Liver (tissue), 9 donors: ENCODE measurements around the gene SYMPK. TPM values are rescaled to one million over a fixed set of nuclear protein-coding genes. Genes with fewer than 3 reads are reported as not detected.

ENCODE experiments used
- DNase-seq: peaks from one replicate; pipeline ENCODE4 v3.0.0-alpha.2; 2017; ENCODE audit warnings: low spot score
- H3K27ac ChIP-seq, 2 donors: one replicate each; pipeline ENCODE4 v1.7.0; 2013; ENCODE audit warnings: inconsistent platforms in 2 of 2, low read length in 2 of 2, control low read depth in 1 of 2, low read depth in 1 of 2, mild to moderate bottlenecking in 1 of 2
- H3K27me3 ChIP-seq, 4 donors: one replicate each; pipeline versions ENCODE4 v1.6.1 to v1.7.0; 2013; ENCODE audit warnings: low read length in 3 of 4, inconsistent platforms in 1 of 4, mild to moderate bottlenecking in 1 of 4, moderate library complexity in 1 of 4; ENCODE audit not compliant: control insufficient read depth in 4 of 4, insufficient read depth in 4 of 4
- H3K36me3 ChIP-seq, 4 donors: one replicate each; pipeline versions ENCODE4 v1.6.1 to v1.7.0; 2013; ENCODE audit warnings: low read length in 3 of 4, mild to moderate bottlenecking in 3 of 4, low read depth in 1 of 4, moderate library complexity in 1 of 4; ENCODE audit not compliant: control insufficient read depth in 4 of 4, insufficient read depth in 3 of 4
- H3K4me1 ChIP-seq, 4 donors: one replicate each; pipeline versions ENCODE4 v1.6.1 to v1.7.0; 2013; ENCODE audit warnings: low read length in 3 of 4, mild to moderate bottlenecking in 3 of 4, moderate library complexity in 1 of 4; ENCODE audit not compliant: control insufficient read depth in 4 of 4, insufficient read depth in 4 of 4
- H3K4me3 ChIP-seq, 3 donors: one replicate each; pipeline versions ENCODE4 v1.6.1 to v1.7.0; 2013; ENCODE audit warnings: low read length in 3 of 3, control low read depth in 1 of 3, low read depth in 1 of 3, mild to moderate bottlenecking in 1 of 3
- H3K9ac ChIP-seq, 2 donors: one replicate each; pipeline ENCODE4 v1.7.0; 2013; ENCODE audit warnings: low read length in 2 of 2, mild to moderate bottlenecking in 2 of 2, moderate library complexity in 2 of 2, control low read depth in 1 of 2, low read depth in 1 of 2
- H3K9me3 ChIP-seq, 4 donors: one replicate each; pipeline versions ENCODE4 v1.6.1 to v1.7.0; 2013; ENCODE audit warnings: low read length in 3 of 4; ENCODE audit not compliant: control insufficient read depth in 4 of 4
- EGR1 ChIP-seq, 2 donors: IDR thresholded peaks; 2 replicates each; pipeline ENCODE4 v1.6.1; 2016 to 2018; ENCODE audit warnings: antibody characterized with exemption in 2 of 2, low read depth in 2 of 2
- FOXA1 ChIP-seq: IDR thresholded peaks from 2 replicates; pipeline ENCODE4 v1.6.1; 2016; ENCODE audit warnings: antibody characterized with exemption
- FOXA2 ChIP-seq: IDR thresholded peaks from 2 replicates; pipeline ENCODE4 v1.6.1; 2016; ENCODE audit warnings: antibody characterized with exemption
- GABPA ChIP-seq, 2 donors: IDR thresholded peaks in 1 of 2; conservative IDR thresholded peaks in 1 of 2; 2 replicates each; pipeline ENCODE4 v1.6.1; 2016; ENCODE audit warnings: antibody characterized with exemption in 2 of 2, mild to moderate bottlenecking in 1 of 2, moderate library complexity in 1 of 2
- HNF4A ChIP-seq, 2 donors: conservative IDR thresholded peaks; 2 replicates each; pipeline ENCODE4 v1.6.1; 2016; ENCODE audit warnings: antibody characterized with exemption in 2 of 2, mild to moderate bottlenecking in 2 of 2
- HNF4G ChIP-seq: IDR thresholded peaks from 2 replicates; pipeline ENCODE4 v1.6.1; 2016; ENCODE audit warnings: antibody characterized with exemption
- JUND ChIP-seq, 2 donors: IDR thresholded peaks; 2 replicates each; pipeline ENCODE4 v1.6.1; 2016; ENCODE audit warnings: antibody characterized with exemption in 2 of 2
- NR2F2 ChIP-seq: IDR thresholded peaks from 2 replicates; pipeline ENCODE4 v1.6.1; 2016; ENCODE audit warnings: antibody characterized with exemption
- RAD21 ChIP-seq, 2 donors: IDR thresholded peaks; 2 replicates each; pipeline ENCODE4 v1.6.1; 2016; ENCODE audit warnings: antibody characterized with exemption in 2 of 2, mild to moderate bottlenecking in 2 of 2
- RXRA ChIP-seq, 2 donors: IDR thresholded peaks; 2 replicates each; pipeline ENCODE4 v1.6.1; 2017 to 2018; ENCODE audit warnings: antibody characterized with exemption in 2 of 2, mild to moderate bottlenecking in 1 of 2
- SP1 ChIP-seq: IDR thresholded peaks from 2 replicates; pipeline ENCODE4 v1.6.1; 2018; ENCODE audit warnings: antibody characterized with exemption, mild to moderate bottlenecking
- TAF1 ChIP-seq: conservative IDR thresholded peaks from 2 replicates; pipeline ENCODE4 v1.6.1; 2016; ENCODE audit warnings: antibody characterized with exemption, mild to moderate bottlenecking
- YY1 ChIP-seq: IDR thresholded peaks from 2 replicates; pipeline ENCODE4 v1.6.1; 2016; ENCODE audit warnings: antibody characterized with exemption, mild to moderate bottlenecking
- WGBS: extraction: QIAGEN DNeasy Blood & Tissue Kit; methylation state at CpG from one replicate; pipeline ENCODE4 v1.1.7; 2013; 5-methylcytosine and 5-hydroxymethylcytosine counted together
- polyA plus RNA-seq, 2 donors: library from polyadenylated mRNA; stranded (reverse) in 1 of 2; unstranded in 1 of 2; fragments of 200-250 nt in 1 of 2; fragments of >200 nt in 1 of 2; fragmentation: Nextera tagmentation in 1 of 2; extraction: Ambion mirVana in 1 of 2; gene quantifications; one replicate each; pipeline versions ENCODE4 v1.2.1 to v1.2.3, GENCODE V29; 2013 to 2015
- total RNA-seq, 2 donors: library from RNA; depleted of rRNA; stranded (reverse); fragments of >200 nt; gene quantifications; one replicate each; pipeline ENCODE4 v1.2.3, GENCODE V29; 2014
- TF ChIP-seq, protein P1 (sequence below): IDR thresholded peaks from 2 replicates; pipeline ENCODE4 v1.6.1; 2016; ENCODE audit warnings: antibody characterized with exemption
- TF ChIP-seq, protein P2 (sequence below): fragments of 150-350 bp; IDR thresholded peaks from 2 replicates; pipeline ENCODE4 v1.5.1; 2017; ENCODE audit warnings: improper control_type of control experiment, low read depth, low read length; ENCODE audit not compliant: missing input control
- TF ChIP-seq, protein P3 (sequence below): IDR thresholded peaks from 2 replicates; pipeline ENCODE4 v1.6.1; 2016; ENCODE audit warnings: antibody characterized with exemption
- TF ChIP-seq, protein P4 (sequence below): IDR thresholded peaks from 2 replicates; pipeline ENCODE4 v1.6.1; 2016; ENCODE audit warnings: antibody characterized with exemption
- TF ChIP-seq, protein P5 (sequence below): IDR thresholded peaks from 2 replicates; pipeline ENCODE4 v1.6.1; 2016; ENCODE audit warnings: antibody characterized with exemption, mild to moderate bottlenecking
- donor health status: healthy.
- donor health status: healthy.
- donor health status: healthy.
- donor health status: healthy.
- donor health status: healthy.

The SYMPK gene
- total and polyA plus RNA-seq, 4 donors, result 5.5 to 26.1 (median 24.1) TPM

DNA sequence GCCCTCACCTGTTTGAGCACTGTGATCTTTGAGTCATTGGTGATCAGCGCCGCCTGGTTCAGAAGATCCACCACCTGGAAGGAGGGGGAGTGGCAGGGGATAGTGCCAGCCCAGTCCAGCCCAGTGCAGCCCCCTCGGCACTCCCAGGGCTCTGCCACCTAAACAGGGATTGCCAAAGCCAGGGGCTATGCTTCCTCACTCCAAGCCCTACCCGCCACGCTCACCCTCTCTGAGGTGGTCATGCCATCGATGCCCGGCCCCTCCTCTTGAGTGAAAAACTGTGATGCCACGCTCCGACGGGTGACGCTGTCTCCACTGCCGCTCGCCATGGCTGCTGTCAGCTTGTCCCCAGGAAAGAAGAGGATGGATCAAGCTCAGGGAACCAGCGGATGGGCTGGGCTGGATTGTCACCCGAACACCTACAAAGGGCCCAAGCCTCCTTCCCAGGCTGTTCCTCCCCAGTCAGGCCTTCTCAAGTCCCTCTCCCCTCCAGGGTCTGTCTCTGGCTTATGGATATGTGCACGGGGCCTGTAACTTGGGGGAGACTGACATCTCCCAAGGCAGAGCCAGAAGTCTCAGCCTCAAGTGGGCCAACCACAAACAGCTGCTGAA is 8.7 kb downstream of the SYMPK start:
- Histone ChIP-seq H3K9me3 (no peaks in the 10 kb centered on the region), H3K9ac (no peak overlapping the region), H3K27me3 (no peaks in the 10 kb centered on the region), H3K4me1 (no peaks in the 10 kb centered on the region), H3K27ac (no peak overlapping the region), H3K4me3 (no peak overlapping the region), H3K36me3 (peaks cover 6 to 49% (median 42%) of the 10 kb centered on the region in 4 donors)
- TF ChIP-seq, protein P1, sequence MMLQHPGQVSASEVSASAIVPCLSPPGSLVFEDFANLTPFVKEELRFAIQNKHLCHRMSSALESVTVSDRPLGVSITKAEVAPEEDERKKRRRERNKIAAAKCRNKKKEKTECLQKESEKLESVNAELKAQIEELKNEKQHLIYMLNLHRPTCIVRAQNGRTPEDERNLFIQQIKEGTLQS, result no peak
- TF ChIP-seq, protein P2, sequence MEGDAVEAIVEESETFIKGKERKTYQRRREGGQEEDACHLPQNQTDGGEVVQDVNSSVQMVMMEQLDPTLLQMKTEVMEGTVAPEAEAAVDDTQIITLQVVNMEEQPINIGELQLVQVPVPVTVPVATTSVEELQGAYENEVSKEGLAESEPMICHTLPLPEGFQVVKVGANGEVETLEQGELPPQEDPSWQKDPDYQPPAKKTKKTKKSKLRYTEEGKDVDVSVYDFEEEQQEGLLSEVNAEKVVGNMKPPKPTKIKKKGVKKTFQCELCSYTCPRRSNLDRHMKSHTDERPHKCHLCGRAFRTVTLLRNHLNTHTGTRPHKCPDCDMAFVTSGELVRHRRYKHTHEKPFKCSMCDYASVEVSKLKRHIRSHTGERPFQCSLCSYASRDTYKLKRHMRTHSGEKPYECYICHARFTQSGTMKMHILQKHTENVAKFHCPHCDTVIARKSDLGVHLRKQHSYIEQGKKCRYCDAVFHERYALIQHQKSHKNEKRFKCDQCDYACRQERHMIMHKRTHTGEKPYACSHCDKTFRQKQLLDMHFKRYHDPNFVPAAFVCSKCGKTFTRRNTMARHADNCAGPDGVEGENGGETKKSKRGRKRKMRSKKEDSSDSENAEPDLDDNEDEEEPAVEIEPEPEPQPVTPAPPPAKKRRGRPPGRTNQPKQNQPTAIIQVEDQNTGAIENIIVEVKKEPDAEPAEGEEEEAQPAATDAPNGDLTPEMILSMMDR, result no peak
- TF ChIP-seq HNF4G, result no peak
- TF ChIP-seq RAD21 (IDR thresholded peaks at IDR 0.05), result no peak
- TF ChIP-seq EGR1 (IDR thresholded peaks at IDR 0.05; ENCODE audit: low read depth in 2 of 2), result no peak
- TF ChIP-seq GABPA (IDR thresholded peaks at IDR 0.05 in 1 of 2, conservative IDR thresholded peaks at IDR 0.05 in 1 of 2), result no peak
- no peak for TF ChIP-seq HNF4A (conservative IDR thresholded peaks at IDR 0.05)
- TF ChIP-seq, protein P3, sequence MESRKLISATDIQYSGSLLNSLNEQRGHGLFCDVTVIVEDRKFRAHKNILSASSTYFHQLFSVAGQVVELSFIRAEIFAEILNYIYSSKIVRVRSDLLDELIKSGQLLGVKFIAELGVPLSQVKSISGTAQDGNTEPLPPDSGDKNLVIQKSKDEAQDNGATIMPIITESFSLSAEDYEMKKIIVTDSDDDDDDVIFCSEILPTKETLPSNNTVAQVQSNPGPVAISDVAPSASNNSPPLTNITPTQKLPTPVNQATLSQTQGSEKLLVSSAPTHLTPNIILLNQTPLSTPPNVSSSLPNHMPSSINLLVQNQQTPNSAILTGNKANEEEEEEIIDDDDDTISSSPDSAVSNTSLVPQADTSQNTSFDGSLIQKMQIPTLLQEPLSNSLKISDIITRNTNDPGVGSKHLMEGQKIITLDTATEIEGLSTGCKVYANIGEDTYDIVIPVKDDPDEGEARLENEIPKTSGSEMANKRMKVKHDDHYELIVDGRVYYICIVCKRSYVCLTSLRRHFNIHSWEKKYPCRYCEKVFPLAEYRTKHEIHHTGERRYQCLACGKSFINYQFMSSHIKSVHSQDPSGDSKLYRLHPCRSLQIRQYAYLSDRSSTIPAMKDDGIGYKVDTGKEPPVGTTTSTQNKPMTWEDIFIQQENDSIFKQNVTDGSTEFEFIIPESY, result no peak
- TF ChIP-seq, protein P4, sequence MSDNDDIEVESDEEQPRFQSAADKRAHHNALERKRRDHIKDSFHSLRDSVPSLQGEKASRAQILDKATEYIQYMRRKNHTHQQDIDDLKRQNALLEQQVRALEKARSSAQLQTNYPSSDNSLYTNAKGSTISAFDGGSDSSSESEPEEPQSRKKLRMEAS, result no peak
- TF ChIP-seq, protein P5, sequence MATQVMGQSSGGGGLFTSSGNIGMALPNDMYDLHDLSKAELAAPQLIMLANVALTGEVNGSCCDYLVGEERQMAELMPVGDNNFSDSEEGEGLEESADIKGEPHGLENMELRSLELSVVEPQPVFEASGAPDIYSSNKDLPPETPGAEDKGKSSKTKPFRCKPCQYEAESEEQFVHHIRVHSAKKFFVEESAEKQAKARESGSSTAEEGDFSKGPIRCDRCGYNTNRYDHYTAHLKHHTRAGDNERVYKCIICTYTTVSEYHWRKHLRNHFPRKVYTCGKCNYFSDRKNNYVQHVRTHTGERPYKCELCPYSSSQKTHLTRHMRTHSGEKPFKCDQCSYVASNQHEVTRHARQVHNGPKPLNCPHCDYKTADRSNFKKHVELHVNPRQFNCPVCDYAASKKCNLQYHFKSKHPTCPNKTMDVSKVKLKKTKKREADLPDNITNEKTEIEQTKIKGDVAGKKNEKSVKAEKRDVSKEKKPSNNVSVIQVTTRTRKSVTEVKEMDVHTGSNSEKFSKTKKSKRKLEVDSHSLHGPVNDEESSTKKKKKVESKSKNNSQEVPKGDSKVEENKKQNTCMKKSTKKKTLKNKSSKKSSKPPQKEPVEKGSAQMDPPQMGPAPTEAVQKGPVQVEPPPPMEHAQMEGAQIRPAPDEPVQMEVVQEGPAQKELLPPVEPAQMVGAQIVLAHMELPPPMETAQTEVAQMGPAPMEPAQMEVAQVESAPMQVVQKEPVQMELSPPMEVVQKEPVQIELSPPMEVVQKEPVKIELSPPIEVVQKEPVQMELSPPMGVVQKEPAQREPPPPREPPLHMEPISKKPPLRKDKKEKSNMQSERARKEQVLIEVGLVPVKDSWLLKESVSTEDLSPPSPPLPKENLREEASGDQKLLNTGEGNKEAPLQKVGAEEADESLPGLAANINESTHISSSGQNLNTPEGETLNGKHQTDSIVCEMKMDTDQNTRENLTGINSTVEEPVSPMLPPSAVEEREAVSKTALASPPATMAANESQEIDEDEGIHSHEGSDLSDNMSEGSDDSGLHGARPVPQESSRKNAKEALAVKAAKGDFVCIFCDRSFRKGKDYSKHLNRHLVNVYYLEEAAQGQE, result no peak
- no peak for TF ChIP-seq FOXA1
- no peak for TF ChIP-seq RXRA (IDR thresholded peaks at IDR 0.05)
- no peak for TF ChIP-seq NR2F2
- no peak for TF ChIP-seq YY1
- no peak for TF ChIP-seq FOXA2
- no peak for TF ChIP-seq JUND (IDR thresholded peaks at IDR 0.05)
- TF ChIP-seq TAF1, result no peak
- TF ChIP-seq SP1, result no peak
- WGBS, result 97% methylated on average over 16 of the region's 16 CpGs
- DNase-seq, result no peak
